ENCODE data around the gene COQ4. TPM values are rescaled to one million over a fixed set of nuclear protein-coding genes. Genes with fewer than 3 reads are reported as not detected.

COQ4 gene
- total RNA-seq, 2 donors from 2014 or later, result 40.8 to 59.5 TPM

DNA sequence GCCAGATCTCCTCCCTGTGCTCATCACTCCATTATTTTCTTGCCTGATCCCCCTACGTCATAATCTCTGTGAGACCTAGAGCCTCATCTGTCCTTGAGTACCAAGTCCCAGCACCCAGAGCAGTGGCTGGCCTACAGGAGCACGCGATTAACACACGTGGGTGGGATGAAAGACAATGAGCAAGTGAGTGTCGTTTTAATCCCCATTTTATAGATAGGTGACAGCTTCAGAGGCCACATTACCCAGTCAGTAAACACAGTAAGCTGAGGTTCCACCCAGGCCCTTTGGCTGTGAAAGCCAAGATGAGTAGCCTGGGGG lies 17.7 kb upstream of the COQ4 start:
- H3K27ac ChIP-seq, result no peak overlapping the region

GRCh38 chr9:128309551-128309950 lies 13.1 kb upstream of the COQ4 start:
- H3K27me3 ChIP-seq, result no peaks in the 10 kb centered on the region
- H3K9ac ChIP-seq (ENCODE audit: low read depth in 2 of 2, low read length in 2 of 2), result no peak overlapping the region
- no peaks in the 10 kb centered on the region for H3K36me3 ChIP-seq
- no peak overlapping the region for H3K27ac ChIP-seq
- no peak for DNase-seq
- H3K4me1 ChIP-seq, result no peaks in the 10 kb centered on the region
- no peaks in the 10 kb centered on the region for H3K9me3 ChIP-seq
- intact Hi-C loops (cut with DNase I), result no loop called here
- H3K4me3 ChIP-seq, result no peak overlapping the region
- no peak for TF ChIP-seq CTCF (IDR thresholded peaks at IDR 0.05)

More for the DNA sequence above, 17.7 kb upstream of the COQ4 start:
- Histone ChIP-seq H3K27me3 (no peaks in the 10 kb centered on the region), H3K9ac (ENCODE audit: low read depth in 2 of 2, low read length in 2 of 2) (no peak overlapping the region), H3K4me1 (no peaks in the 10 kb centered on the region), H3K9me3 (no peaks in the 10 kb centered on the region), H3K4me3 (no peak overlapping the region), H3K36me3 (no peaks in the 10 kb centered on the region)
- no peak for DNase-seq
- intact Hi-C loops (cut with DNase I), result no loop called here
- TF ChIP-seq CTCF (IDR thresholded peaks at IDR 0.05), result no peak

DNA sequence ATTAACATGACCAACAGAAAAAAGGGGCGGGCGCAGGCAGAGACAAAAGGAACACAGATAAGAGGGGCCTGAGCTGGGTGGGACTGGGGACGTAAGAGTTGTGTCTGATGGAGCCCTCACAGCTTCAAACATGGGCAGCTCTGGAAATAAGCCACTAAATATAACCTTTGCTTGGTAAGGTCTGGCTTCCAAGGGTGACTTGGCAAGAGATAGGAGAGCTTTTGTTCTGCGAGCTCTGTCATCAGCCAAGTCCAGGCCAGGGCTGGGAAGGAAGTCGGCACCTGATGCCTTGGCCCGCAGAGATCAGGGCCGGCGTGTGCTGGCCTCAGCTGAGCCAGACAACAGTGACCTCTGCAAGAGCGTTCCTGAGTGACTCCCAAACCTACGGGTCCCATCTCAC lies 12.2 kb upstream of the COQ4 start:
- intact Hi-C loops (cut with DNase I), result no loop called here
- Histone ChIP-seq H3K27ac (no peak overlapping the region), H3K27me3 (no peaks in the 10 kb centered on the region), H3K9ac (ENCODE audit: low read depth in 2 of 2, low read length in 2 of 2) (no peak overlapping the region), H3K36me3 (no peaks in the 10 kb centered on the region), H3K9me3 (no peaks in the 10 kb centered on the region), H3K4me3 (no peak overlapping the region), H3K4me1 (no peaks in the 10 kb centered on the region)
- no peak for TF ChIP-seq CTCF (IDR thresholded peaks at IDR 0.05)
- no peak for DNase-seq

DNA sequence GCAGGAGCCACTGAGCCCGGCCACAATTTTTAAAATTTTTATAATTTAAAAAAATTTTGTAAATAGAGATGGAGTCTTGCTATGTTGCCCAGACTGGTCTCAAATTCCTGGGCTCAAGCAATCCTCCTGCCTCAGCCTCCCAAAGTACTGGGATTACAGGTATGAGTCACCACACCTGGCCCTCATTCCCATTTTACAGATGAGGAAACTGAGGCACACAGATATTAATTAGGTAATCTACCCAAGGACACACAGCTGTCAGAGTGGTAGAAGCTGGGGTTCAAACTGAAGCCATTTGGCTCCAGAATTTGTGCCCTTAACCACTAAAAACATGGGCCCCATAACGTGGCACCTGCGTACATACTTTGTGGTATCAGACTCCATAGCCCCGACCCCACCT lies 7.9 kb upstream of the COQ4 start:
- Histone ChIP-seq H3K36me3 (no peaks in the 10 kb centered on the region), H3K9ac (ENCODE audit: low read depth in 2 of 2, low read length in 2 of 2) (no peak overlapping the region), H3K9me3 (no peaks in the 10 kb centered on the region), H3K4me1 (no peaks in the 10 kb centered on the region), H3K27ac (no peak overlapping the region), H3K4me3 (no peak overlapping the region), H3K27me3 (no peaks in the 10 kb centered on the region)
- TF ChIP-seq CTCF (IDR thresholded peaks at IDR 0.05), result no peak
- no peak for DNase-seq
- intact Hi-C loops (cut with DNase I), result no loop called here

- H3K9me3 ChIP-seq, result no peaks in the 10 kb centered on the region
- H3K36me3 ChIP-seq, result no peaks in the 10 kb centered on the region
- no peak for DNase-seq
- TF ChIP-seq CTCF (IDR thresholded peaks at IDR 0.05), result no peak
- H3K27me3 ChIP-seq, result no peaks in the 10 kb centered on the region
- no peaks in the 10 kb centered on the region for H3K4me1 ChIP-seq
- H3K27ac ChIP-seq, result no peak overlapping the region
- intact Hi-C loops (cut with DNase I), result no loop called here
- H3K4me3 ChIP-seq, result no peak overlapping the region
- no peak overlapping the region for H3K9ac ChIP-seq (ENCODE audit: low read depth in 2 of 2, low read length in 2 of 2)
Observed at GRCh38 chr9:128316421-128316820, 6.2 kb upstream of the COQ4 start.

GRCh38 chr9:128317629-128318028 lies 5.0 kb upstream of the COQ4 start:
- Histone ChIP-seq H3K27ac (no peak overlapping the region), H3K9ac (ENCODE audit: low read depth in 2 of 2, low read length in 2 of 2) (no peak overlapping the region), H3K4me1 (no peaks in the 10 kb centered on the region), H3K4me3 (no peak overlapping the region), H3K9me3 (no peaks in the 10 kb centered on the region), H3K36me3 (no peaks in the 10 kb centered on the region), H3K27me3 (no peaks in the 10 kb centered on the region)
- intact Hi-C loops (cut with DNase I), result no loop called here
- no peak for TF ChIP-seq CTCF (IDR thresholded peaks at IDR 0.05)
- DNase-seq, result no peak
